Neutrophil (primary cell): ENCODE data around the gene THUMPD3.

Source experiments
- H3K27ac ChIP-seq: fragments of 200-600 bp; sonication (generic); 2 replicates; pipeline ENCODE4 v1.5.1; 2016; ENCODE audit warnings: mild to moderate bottlenecking, moderate library complexity
- H3K27me3 ChIP-seq: fragments of 200-600 bp; sonication (generic); 2 replicates; pipeline ENCODE4 v1.6.0; 2016; ENCODE audit warnings: mild to moderate bottlenecking
- H3K36me3 ChIP-seq: fragments of 200-600 bp; sonication (generic); 2 replicates; pipeline ENCODE4 v1.5.1; 2017
- H3K4me1 ChIP-seq, 2 experiments: fragments of 200-600 bp in 1 of 2; sonication (generic) in 1 of 2; 1 replicate in 1 of 2; 2 replicates in 1 of 2; pipeline versions ENCODE4 v1.5.1 to v1.6.1; 2013 to 2016; ENCODE audit warnings: low read depth in 1 of 2, low read length in 1 of 2, mild to moderate bottlenecking in 1 of 2, moderate library complexity in 1 of 2; ENCODE audit not compliant: control insufficient read depth in 1 of 2, insufficient read depth in 1 of 2
- H3K4me3 ChIP-seq, 2 experiments: fragments of 200-600 bp in 1 of 2; sonication (generic) in 1 of 2; 1 replicate in 1 of 2; 2 replicates in 1 of 2; pipeline ENCODE4 v1.5.1; 2013 to 2016; ENCODE audit warnings: low read depth in 1 of 2, low read length in 1 of 2, mild to moderate bottlenecking in 1 of 2, moderate library complexity in 1 of 2
- H3K9me3 ChIP-seq: fragments of 200-600 bp; sonication (generic); 2 replicates; pipeline ENCODE4 v1.5.1; 2016
- CTCF ChIP-seq: fragments of 200-600 bp; sonication (generic); IDR thresholded peaks from 2 replicates; pipeline ENCODE4 v1.5.1; 2016; ENCODE audit warnings: antibody characterized with exemption

THUMPD3 gene

GRCh38 chr3:9430733-9431132 lies 67.9 kb downstream of the THUMPD3 start:
- Histone ChIP-seq H3K4me3 (no peak overlapping the region), H3K36me3 (peaks cover 95% of the 10 kb centered on the region), H3K4me1 (no peaks in the 10 kb centered on the region), H3K27me3 (no peaks in the 10 kb centered on the region), H3K27ac (no peak overlapping the region), H3K9me3 (no peaks in the 10 kb centered on the region)
- no peak for TF ChIP-seq CTCF

GRCh38 chr3:9433627-9434521 lies 71.0 kb downstream of the THUMPD3 start:
- TF ChIP-seq CTCF = no peak
- Histone ChIP-seq H3K36me3 (peaks cover 99% of the 10 kb centered on the region), H3K4me3 (no peak overlapping the region), H3K9me3 (no peaks in the 10 kb centered on the region), H3K4me1 (no peaks in the 10 kb centered on the region), H3K27me3 (no peaks in the 10 kb centered on the region), H3K27ac (no peak overlapping the region)

GRCh38 chr3:9435316-9435715 lies 72.5 kb downstream of the THUMPD3 start:
- H3K9me3 ChIP-seq = no peaks in the 10 kb centered on the region
- TF ChIP-seq CTCF = no peak
- no peak overlapping the region for H3K27ac ChIP-seq
- H3K27me3 ChIP-seq = no peaks in the 10 kb centered on the region
- H3K4me1 ChIP-seq = no peaks in the 10 kb centered on the region
- peaks cover 99% of the 10 kb centered on the region for H3K36me3 ChIP-seq
- H3K4me3 ChIP-seq = no peak overlapping the region
